ENCODE data around the gene SLC17A7. TPM values are rescaled to one million over a fixed set of nuclear protein-coding genes. Genes with fewer than 3 reads are reported as not detected.

Gene SLC17A7
- total and polyA plus RNA-seq, 9 of the 15 experiments (the other 6 are each of a cell fraction or from before 2014, with no cell fraction given), result 1.1 to 15.7 (median 2.4) TPM

DNA sequence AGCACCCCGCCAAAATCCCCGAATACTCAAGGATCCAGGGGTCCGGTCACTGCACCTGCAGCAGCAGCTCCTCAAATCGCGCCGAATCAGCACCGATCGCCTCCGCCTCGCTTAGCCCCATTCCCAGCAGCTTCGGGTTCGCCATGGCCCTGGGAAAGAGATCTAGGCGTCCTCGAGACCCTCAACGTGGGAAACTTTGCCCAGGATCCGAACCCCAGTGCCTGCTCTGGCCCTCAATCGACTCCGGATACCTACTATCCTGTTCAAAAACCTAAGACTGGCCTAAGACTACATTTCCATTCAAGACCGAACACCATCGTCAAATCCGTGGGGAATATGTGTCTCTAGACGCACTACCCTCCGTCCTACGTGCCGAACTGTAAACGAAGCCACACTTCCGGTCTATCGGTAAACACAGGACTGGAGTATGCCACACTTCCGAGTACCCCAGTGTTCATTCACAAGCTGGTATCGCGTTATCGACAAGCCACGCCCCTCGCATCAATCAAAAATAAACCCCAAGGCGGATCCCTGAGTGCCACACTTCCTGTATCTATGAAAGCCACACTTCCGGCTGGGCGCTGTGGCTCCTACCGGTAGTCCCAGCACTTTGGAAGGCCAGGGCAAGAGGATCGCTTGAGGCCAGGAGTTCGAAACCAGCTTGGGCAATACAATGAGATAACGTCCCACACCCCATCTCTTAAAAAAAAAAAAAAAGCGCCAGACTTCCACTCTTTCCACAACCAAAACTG, 10.3 kb upstream of the SLC17A7 start, which contains the start of gene PIH1D1 (continued):
- TF ChIP-seq, protein P1, sequence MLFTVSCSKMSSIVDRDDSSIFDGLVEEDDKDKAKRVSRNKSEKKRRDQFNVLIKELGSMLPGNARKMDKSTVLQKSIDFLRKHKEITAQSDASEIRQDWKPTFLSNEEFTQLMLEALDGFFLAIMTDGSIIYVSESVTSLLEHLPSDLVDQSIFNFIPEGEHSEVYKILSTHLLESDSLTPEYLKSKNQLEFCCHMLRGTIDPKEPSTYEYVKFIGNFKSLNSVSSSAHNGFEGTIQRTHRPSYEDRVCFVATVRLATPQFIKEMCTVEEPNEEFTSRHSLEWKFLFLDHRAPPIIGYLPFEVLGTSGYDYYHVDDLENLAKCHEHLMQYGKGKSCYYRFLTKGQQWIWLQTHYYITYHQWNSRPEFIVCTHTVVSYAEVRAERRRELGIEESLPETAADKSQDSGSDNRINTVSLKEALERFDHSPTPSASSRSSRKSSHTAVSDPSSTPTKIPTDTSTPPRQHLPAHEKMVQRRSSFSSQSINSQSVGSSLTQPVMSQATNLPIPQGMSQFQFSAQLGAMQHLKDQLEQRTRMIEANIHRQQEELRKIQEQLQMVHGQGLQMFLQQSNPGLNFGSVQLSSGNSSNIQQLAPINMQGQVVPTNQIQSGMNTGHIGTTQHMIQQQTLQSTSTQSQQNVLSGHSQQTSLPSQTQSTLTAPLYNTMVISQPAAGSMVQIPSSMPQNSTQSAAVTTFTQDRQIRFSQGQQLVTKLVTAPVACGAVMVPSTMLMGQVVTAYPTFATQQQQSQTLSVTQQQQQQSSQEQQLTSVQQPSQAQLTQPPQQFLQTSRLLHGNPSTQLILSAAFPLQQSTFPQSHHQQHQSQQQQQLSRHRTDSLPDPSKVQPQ (CRISPR knock-in tag; IDR thresholded peaks at IDR 0.05; ENCODE audit: borderline replicate concordance), result no peak
- TF ChIP-seq, protein P2, sequence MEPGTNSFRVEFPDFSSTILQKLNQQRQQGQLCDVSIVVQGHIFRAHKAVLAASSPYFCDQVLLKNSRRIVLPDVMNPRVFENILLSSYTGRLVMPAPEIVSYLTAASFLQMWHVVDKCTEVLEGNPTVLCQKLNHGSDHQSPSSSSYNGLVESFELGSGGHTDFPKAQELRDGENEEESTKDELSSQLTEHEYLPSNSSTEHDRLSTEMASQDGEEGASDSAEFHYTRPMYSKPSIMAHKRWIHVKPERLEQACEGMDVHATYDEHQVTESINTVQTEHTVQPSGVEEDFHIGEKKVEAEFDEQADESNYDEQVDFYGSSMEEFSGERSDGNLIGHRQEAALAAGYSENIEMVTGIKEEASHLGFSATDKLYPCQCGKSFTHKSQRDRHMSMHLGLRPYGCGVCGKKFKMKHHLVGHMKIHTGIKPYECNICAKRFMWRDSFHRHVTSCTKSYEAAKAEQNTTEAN (CRISPR knock-in tag; IDR thresholded peaks at IDR 0.05), result no peak
- peak; percentile 72 for TF ChIP-seq RBFOX2 (IDR thresholded peaks at IDR 0.05; ENCODE audit: low read depth, low read length)
- no peak for TF ChIP-seq NFXL1 (CRISPR knock-in tag; IDR thresholded peaks at IDR 0.05)
- TF ChIP-seq E2F3 (CRISPR knock-in tag; IDR thresholded peaks at IDR 0.05), result peak; percentile 79
- TF ChIP-seq MEIS2 (IDR thresholded peaks at IDR 0.05; ENCODE audit: partially characterized antibody), result peak; percentile 99
- no peak for TF ChIP-seq DDX20 (tag; IDR thresholded peaks at IDR 0.05; ENCODE audit: low read depth)
- TF ChIP-seq HDAC1 (IDR thresholded peaks at IDR 0.05), result peak in 1 of 2 experiments; percentile 73; a peak in 2 of 4 replicates
- TF ChIP-seq U2AF1 (optimal IDR thresholded peaks at IDR 0.05; ENCODE audit: low read depth, low read length), result no peak
- TF ChIP-seq CXXC5 (CRISPR knock-in tag; IDR thresholded peaks at IDR 0.05), result peak; percentile 60
- no peak for TF ChIP-seq ASH1L (IDR thresholded peaks at IDR 0.05; ENCODE audit: borderline replicate concordance, low read depth, partially characterized antibody)
- TF ChIP-seq, protein P3, sequence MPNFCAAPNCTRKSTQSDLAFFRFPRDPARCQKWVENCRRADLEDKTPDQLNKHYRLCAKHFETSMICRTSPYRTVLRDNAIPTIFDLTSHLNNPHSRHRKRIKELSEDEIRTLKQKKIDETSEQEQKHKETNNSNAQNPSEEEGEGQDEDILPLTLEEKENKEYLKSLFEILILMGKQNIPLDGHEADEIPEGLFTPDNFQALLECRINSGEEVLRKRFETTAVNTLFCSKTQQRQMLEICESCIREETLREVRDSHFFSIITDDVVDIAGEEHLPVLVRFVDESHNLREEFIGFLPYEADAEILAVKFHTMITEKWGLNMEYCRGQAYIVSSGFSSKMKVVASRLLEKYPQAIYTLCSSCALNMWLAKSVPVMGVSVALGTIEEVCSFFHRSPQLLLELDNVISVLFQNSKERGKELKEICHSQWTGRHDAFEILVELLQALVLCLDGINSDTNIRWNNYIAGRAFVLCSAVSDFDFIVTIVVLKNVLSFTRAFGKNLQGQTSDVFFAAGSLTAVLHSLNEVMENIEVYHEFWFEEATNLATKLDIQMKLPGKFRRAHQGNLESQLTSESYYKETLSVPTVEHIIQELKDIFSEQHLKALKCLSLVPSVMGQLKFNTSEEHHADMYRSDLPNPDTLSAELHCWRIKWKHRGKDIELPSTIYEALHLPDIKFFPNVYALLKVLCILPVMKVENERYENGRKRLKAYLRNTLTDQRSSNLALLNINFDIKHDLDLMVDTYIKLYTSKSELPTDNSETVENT (CRISPR knock-in tag; IDR thresholded peaks at IDR 0.05), result peak; percentile 66; the same call in 1 of the 2 replicates
- TF ChIP-seq RB1 (IDR thresholded peaks at IDR 0.05; ENCODE audit: low read depth), result no peak
- TF ChIP-seq, protein P4, sequence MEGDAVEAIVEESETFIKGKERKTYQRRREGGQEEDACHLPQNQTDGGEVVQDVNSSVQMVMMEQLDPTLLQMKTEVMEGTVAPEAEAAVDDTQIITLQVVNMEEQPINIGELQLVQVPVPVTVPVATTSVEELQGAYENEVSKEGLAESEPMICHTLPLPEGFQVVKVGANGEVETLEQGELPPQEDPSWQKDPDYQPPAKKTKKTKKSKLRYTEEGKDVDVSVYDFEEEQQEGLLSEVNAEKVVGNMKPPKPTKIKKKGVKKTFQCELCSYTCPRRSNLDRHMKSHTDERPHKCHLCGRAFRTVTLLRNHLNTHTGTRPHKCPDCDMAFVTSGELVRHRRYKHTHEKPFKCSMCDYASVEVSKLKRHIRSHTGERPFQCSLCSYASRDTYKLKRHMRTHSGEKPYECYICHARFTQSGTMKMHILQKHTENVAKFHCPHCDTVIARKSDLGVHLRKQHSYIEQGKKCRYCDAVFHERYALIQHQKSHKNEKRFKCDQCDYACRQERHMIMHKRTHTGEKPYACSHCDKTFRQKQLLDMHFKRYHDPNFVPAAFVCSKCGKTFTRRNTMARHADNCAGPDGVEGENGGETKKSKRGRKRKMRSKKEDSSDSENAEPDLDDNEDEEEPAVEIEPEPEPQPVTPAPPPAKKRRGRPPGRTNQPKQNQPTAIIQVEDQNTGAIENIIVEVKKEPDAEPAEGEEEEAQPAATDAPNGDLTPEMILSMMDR (IDR thresholded peaks at IDR 0.05 in 2 of 3, conservative IDR thresholded peaks at IDR 0.05 in 1 of 3; ENCODE audit: insufficient read depth in 2 of 3, low read depth in 1 of 3, low read length in 3 of 3), result peak in 1 of 3 experiments; percentile 34; a peak in 2 of 6 replicates
- no peak for TF ChIP-seq ZNF184 (CRISPR knock-in tag; IDR thresholded peaks at IDR 0.05)
- TF ChIP-seq, protein P5, sequence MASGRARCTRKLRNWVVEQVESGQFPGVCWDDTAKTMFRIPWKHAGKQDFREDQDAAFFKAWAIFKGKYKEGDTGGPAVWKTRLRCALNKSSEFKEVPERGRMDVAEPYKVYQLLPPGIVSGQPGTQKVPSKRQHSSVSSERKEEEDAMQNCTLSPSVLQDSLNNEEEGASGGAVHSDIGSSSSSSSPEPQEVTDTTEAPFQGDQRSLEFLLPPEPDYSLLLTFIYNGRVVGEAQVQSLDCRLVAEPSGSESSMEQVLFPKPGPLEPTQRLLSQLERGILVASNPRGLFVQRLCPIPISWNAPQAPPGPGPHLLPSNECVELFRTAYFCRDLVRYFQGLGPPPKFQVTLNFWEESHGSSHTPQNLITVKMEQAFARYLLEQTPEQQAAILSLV (tag; IDR thresholded peaks at IDR 0.05), result no peak
- TF ChIP-seq CBX3 (IDR thresholded peaks at IDR 0.05; ENCODE audit: borderline replicate concordance in 1 of 2, low read length in 2 of 2), result peak in 1 of 2 experiments; percentile 21; a peak in 1 of 3 replicates
